Breast epithelium (tissue), 3 donors: Measurements from ENCODE around the gene LYRM2.
"Not testable (repeated sequence)": the region's sequence is repeated elsewhere in the genome, so short reads cannot be mapped to it uniquely, and the experiment has no call there.

Source experiments
- CTCF ChIP-seq, 3 donors: fragments of 450-650 bp; IDR thresholded peaks; one replicate each; pipeline ENCODE4 v1.5.1; 2016 to 2017; ENCODE audit warnings: antibody characterized with exemption in 3 of 3, mild to moderate bottlenecking in 3 of 3, moderate library complexity in 3 of 3
- POLR2A ChIP-seq: fragments of 450-650 bp; IDR thresholded peaks from one replicate; pipeline ENCODE4 v1.6.1; 2016; ENCODE audit warnings: antibody characterized with exemption, mild to moderate bottlenecking, moderate library complexity
- POLR2AphosphoS5 ChIP-seq, 3 donors: sonication (generic); formaldehyde crosslinking; IDR thresholded peaks; one replicate each; pipeline ENCODE4 v1.6.1; 2017; ENCODE audit warnings: antibody characterized with exemption in 3 of 3

GRCh38 chr6:89636412-89636811 is 2.1 kb downstream of the LYRM2 start:
- TF ChIP-seq POLR2A; CTCF (IDR thresholded peaks at IDR 0.05); POLR2AphosphoS5 (IDR thresholded peaks at IDR 0.05): not testable (repeated sequence)
